NT2/D1 (cell line): ENCODE measurements around the gene PDE8A.

Experiments
- DNase-seq: peaks from one replicate; pipeline ENCODE4 v3.0.0-alpha.2; 2011; ENCODE audit warnings: low read depth, low spot score
- H3K27me3 ChIP-seq: 2 replicates; pipeline ENCODE4 v1.6.0; 2011; ENCODE audit warnings: mild to moderate bottlenecking; ENCODE audit not compliant: insufficient read length, insufficient read depth
- H3K36me3 ChIP-seq: 2 replicates; pipeline ENCODE4 v1.6.1; 2011; ENCODE audit warnings: mild to moderate bottlenecking, low read length, mixed read lengths; ENCODE audit not compliant: insufficient read depth, insufficient read length
- H3K4me1 ChIP-seq: 2 replicates; pipeline ENCODE4 v1.5.1; 2011; ENCODE audit not compliant: insufficient read depth, insufficient read length
- H3K4me3 ChIP-seq: 2 replicates; pipeline ENCODE4 v1.5.1; 2011; ENCODE audit warnings: low read depth; ENCODE audit not compliant: insufficient read length
- H3K9ac ChIP-seq: 2 replicates; pipeline ENCODE4 v1.6.0; 2011; ENCODE audit warnings: low read depth; ENCODE audit not compliant: insufficient read length
- H3K9me3 ChIP-seq: 2 replicates; pipeline ENCODE4 v1.5.1; 2011; ENCODE audit warnings: mild to moderate bottlenecking, low read length; ENCODE audit not compliant: insufficient read depth
- SUZ12 ChIP-seq: IDR thresholded peaks from 2 replicates; pipeline ENCODE4 v1.6.1; 2011; ENCODE audit not compliant: insufficient read length, insufficient read depth; ENCODE audit errors: extremely low read depth
- YY1 ChIP-seq: IDR thresholded peaks from 2 replicates; pipeline ENCODE4 v1.6.1; 2011; ENCODE audit not compliant: insufficient read length, insufficient read depth
- ZNF274 ChIP-seq: IDR thresholded peaks from 2 replicates; pipeline ENCODE4 v1.6.1; 2011; ENCODE audit warnings: mild to moderate bottlenecking, low read depth, low read length

The PDE8A gene

GRCh38 chr15:85025516-85026251, 44.0 kb downstream of the PDE8A start:
- H3K9me3 ChIP-seq: no peaks in the 10 kb centered on the region
- no peaks in the 10 kb centered on the region for H3K27me3 ChIP-seq
- no peaks in the 10 kb centered on the region for H3K36me3 ChIP-seq
- no peaks in the 10 kb centered on the region for H3K4me1 ChIP-seq
- no peak overlapping the region for H3K9ac ChIP-seq
- TF ChIP-seq ZNF274 (no peak), YY1 (no peak), SUZ12 (no peak)
- DNase-seq: no peak
- no peak overlapping the region for H3K4me3 ChIP-seq

GRCh38 chr15:85026304-85027032, 44.8 kb downstream of the PDE8A start:
- no peak for DNase-seq
- no peak overlapping the region for H3K4me3 ChIP-seq
- no peaks in the 10 kb centered on the region for H3K27me3 ChIP-seq
- H3K36me3 ChIP-seq: no peaks in the 10 kb centered on the region
- no peaks in the 10 kb centered on the region for H3K4me1 ChIP-seq
- no peaks in the 10 kb centered on the region for H3K9me3 ChIP-seq
- TF ChIP-seq YY1 (no peak), SUZ12 (no peak), ZNF274 (no peak)
- H3K9ac ChIP-seq: no peak overlapping the region

- Histone ChIP-seq H3K9ac (no peak overlapping the region), H3K27me3 (no peaks in the 10 kb centered on the region), H3K4me3 (no peak overlapping the region), H3K36me3 (no peaks in the 10 kb centered on the region), H3K4me1 (no peaks in the 10 kb centered on the region), H3K9me3 (no peaks in the 10 kb centered on the region)
- no peak for DNase-seq
- TF ChIP-seq YY1: no peak
- TF ChIP-seq SUZ12: no peak
- no peak for TF ChIP-seq ZNF274
Measured at GRCh38 chr15:85027033-85027380, 45.4 kb downstream of the PDE8A start.

GRCh38 chr15:85027421-85027820, 45.8 kb downstream of the PDE8A start:
- H3K9ac ChIP-seq: no peak overlapping the region
- no peaks in the 10 kb centered on the region for H3K9me3 ChIP-seq
- H3K4me3 ChIP-seq: no peak overlapping the region
- TF ChIP-seq ZNF274 (no peak), YY1 (no peak), SUZ12 (no peak)
- H3K27me3 ChIP-seq: no peaks in the 10 kb centered on the region
- H3K36me3 ChIP-seq: no peaks in the 10 kb centered on the region
- no peak for DNase-seq
- no peaks in the 10 kb centered on the region for H3K4me1 ChIP-seq

- H3K9ac ChIP-seq: no peak overlapping the region
- no peak overlapping the region for H3K4me3 ChIP-seq
- TF ChIP-seq YY1 (no peak), ZNF274 (no peak), SUZ12 (no peak)
- DNase-seq: no peak
- H3K27me3 ChIP-seq: no peaks in the 10 kb centered on the region
- no peaks in the 10 kb centered on the region for H3K9me3 ChIP-seq
- no peaks in the 10 kb centered on the region for H3K36me3 ChIP-seq
- H3K4me1 ChIP-seq: peaks cover 2% of the 10 kb centered on the region
Measured at GRCh38 chr15:85028416-85028815, 46.8 kb downstream of the PDE8A start.

GRCh38 chr15:85029221-85029620, 47.6 kb downstream of the PDE8A start:
- Histone ChIP-seq H3K27me3 (no peaks in the 10 kb centered on the region), H3K36me3 (no peaks in the 10 kb centered on the region), H3K9me3 (no peaks in the 10 kb centered on the region), H3K4me3 (no peak overlapping the region), H3K9ac (no peak overlapping the region), H3K4me1 (peaks cover 2% of the 10 kb centered on the region)
- TF ChIP-seq SUZ12 (no peak), YY1 (no peak), ZNF274 (no peak)
- DNase-seq: no peak

GRCh38 chr15:85030301-85030929, 48.8 kb downstream of the PDE8A start:
- Histone ChIP-seq H3K4me1 (peaks cover 2% of the 10 kb centered on the region), H3K27me3 (no peaks in the 10 kb centered on the region), H3K9me3 (no peaks in the 10 kb centered on the region), H3K36me3 (no peaks in the 10 kb centered on the region), H3K9ac (no peak overlapping the region), H3K4me3 (no peak overlapping the region)
- TF ChIP-seq SUZ12 (no peak), ZNF274 (no peak), YY1 (no peak)
- no peak for DNase-seq
